HEK293 (cell line): ENCODE data around the gene NOBOX.

Experiments used
- CTCF ChIP-seq: fragments of 450-650 bp; formaldehyde crosslinking; IDR thresholded peaks from 2 replicates; pipeline ENCODE4 v1.5.1; 2016; ENCODE audit warnings: missing biosample characterization, missing genetic modification characterization
- EGR2 ChIP-seq: fragments of 450-650 bp; formaldehyde crosslinking; IDR thresholded peaks from 2 replicates; pipeline ENCODE4 v1.5.1; 2016; ENCODE audit warnings: low read depth, missing biosample characterization, missing genetic modification characterization
- REST ChIP-seq: fragments of 450-650 bp; formaldehyde crosslinking; IDR thresholded peaks from 2 replicates; pipeline ENCODE4 v1.5.1; 2016; ENCODE audit warnings: missing biosample characterization, missing genetic modification characterization
- ZBTB21 ChIP-seq: fragments of 450-650 bp; formaldehyde crosslinking; IDR thresholded peaks from 2 replicates; pipeline ENCODE4 v1.5.1; 2017; ENCODE audit warnings: missing biosample characterization, missing genetic modification characterization
- ZNF274 ChIP-seq, 2 experiments: fragments of 200-500 bp in 1 of 2; fragments of 450-650 bp in 1 of 2; sonication (Bioruptor generic) in 1 of 2; formaldehyde crosslinking in 1 of 2; IDR thresholded peaks; 2 replicates each; pipeline versions ENCODE4 v1.5.1 to v1.6.1; 2014 to 2016; ENCODE audit warnings: borderline replicate concordance in 1 of 2, inconsistent platforms in 1 of 2, low read length in 1 of 2, missing biosample characterization in 1 of 2, missing genetic modification characterization in 1 of 2
- ZNF558 ChIP-seq: fragments of 450-650 bp; formaldehyde crosslinking; IDR thresholded peaks from 2 replicates; pipeline ENCODE4 v1.5.1; 2016; ENCODE audit warnings: missing biosample characterization, missing genetic modification characterization

GRCh38 chr7:144414815-144415214 lies 11.3 kb upstream of the NOBOX start:
- TF ChIP-seq CTCF, result no peak
- TF ChIP-seq REST, result no peak
- TF ChIP-seq ZNF558 (tag by site-specific recombination), result no peak
- no peak for TF ChIP-seq EGR2 (tag by site-specific recombination)
- TF ChIP-seq ZBTB21, result no peak
- no peak for TF ChIP-seq ZNF274 (IDR thresholded peaks at IDR 0.05; ENCODE audit: low read length)
- no peak for TF ChIP-seq ZNF274 (tag by site-specific recombination; IDR thresholded peaks at IDR 0.05; ENCODE audit: borderline replicate concordance)
